Gastrocnemius medialis (tissue), 4 donors: ENCODE data around the gene DPYD. TPM values are rescaled to one million over a fixed set of nuclear protein-coding genes. Genes with fewer than 3 reads are reported as not detected.

ENCODE experiments used
- ATAC-seq, 2 donors: fragments of 150-250 bp; one replicate each; pipeline ENCODE4 v1.9.1; 2016
- DNase-seq, 2 donors: peaks; one replicate each; pipeline ENCODE4 v3.0.0-alpha.2; 2019
- H3K27ac ChIP-seq, 4 donors: fragments of 200-600 bp; sonication (generic); 1 replicate in 1 of 4; 2 replicates in 3 of 4; pipeline ENCODE4 v1.5.1; 2016 to 2018; ENCODE audit warnings: mild to moderate bottlenecking in 2 of 4, moderate library complexity in 1 of 4
- H3K27me3 ChIP-seq, 3 donors: fragments of 200-600 bp; sonication (generic) in 2 of 3; 1 replicate in 1 of 3; 2 replicates in 2 of 3; pipeline versions ENCODE4 v1.5.1 to v1.6.0; 2016 to 2019; ENCODE audit warnings: mild to moderate bottlenecking in 1 of 3, moderate library complexity in 1 of 3
- H3K36me3 ChIP-seq, 2 donors: fragments of 200-600 bp; sonication (generic) in 1 of 2; one replicate each; pipeline ENCODE4 v1.5.1; 2017 to 2018
- H3K4me1 ChIP-seq, 2 donors: fragments of 200-600 bp; sonication (generic) in 1 of 2; one replicate each; pipeline ENCODE4 v1.5.1; 2016 to 2017; ENCODE audit warnings: mild to moderate bottlenecking in 2 of 2
- H3K4me3 ChIP-seq, 4 donors: fragments of 200-600 bp; sonication (generic) in 3 of 4; 1 replicate in 1 of 4; 2 replicates in 3 of 4; pipeline ENCODE4 v1.5.1; 2016 to 2019; ENCODE audit warnings: mild to moderate bottlenecking in 2 of 4
- H3K9me3 ChIP-seq, 3 donors: fragments of 200-600 bp; sonication (generic) in 2 of 3; 1 replicate in 1 of 3; 2 replicates in 2 of 3; pipeline ENCODE4 v1.5.1; 2016 to 2019
- POLR2A ChIP-seq, 2 donors: fragments of 450-650 bp; IDR thresholded peaks; one replicate each; pipeline ENCODE4 v1.6.1; 2017; ENCODE audit warnings: antibody characterized with exemption in 2 of 2, mild to moderate bottlenecking in 2 of 2, moderate library complexity in 2 of 2
- in situ Hi-C, 4 donors: fragments of 200-750 bp; cut with MboI; loops; one replicate each; pipeline versions ENCODE4 v1.15.0 to v1.8.0; 2017; ENCODE audit warnings: low sequenced_read_pairs in 4 of 4
- intact Hi-C: fragments of 100-400 bp; cut with DNase I; formaldehyde crosslinking; loops from one replicate; pipeline ENCODE4 v1.15.1; 2023; ENCODE audit warnings: low total_unique reads
- total RNA-seq, 4 donors: library from RNA; depleted of rRNA; stranded (reverse); fragments of >200 nt; gene quantifications; one replicate each; pipeline versions ENCODE4 v1.1.0 to v1.2.3, GENCODE V29; 2016
- TF ChIP-seq, protein P1 (sequence below), 5 experiments: fragments of 450-650 bp in 3 of 5; fragments of 200-600 bp in 2 of 5; sonication (generic) in 2 of 5; IDR thresholded peaks in 4 of 5; conservative IDR thresholded peaks in 1 of 5; 1 replicate in 4 of 5; 2 replicates in 1 of 5; pipeline ENCODE4 v1.5.1; 2016 to 2019; ENCODE audit warnings: antibody characterized with exemption in 5 of 5, mild to moderate bottlenecking in 3 of 5, moderate library complexity in 3 of 5

Gene DPYD
- total RNA-seq, 4 donors from 2014 or later: 4.6 to 13.9 (median 9.1) TPM

DNA sequence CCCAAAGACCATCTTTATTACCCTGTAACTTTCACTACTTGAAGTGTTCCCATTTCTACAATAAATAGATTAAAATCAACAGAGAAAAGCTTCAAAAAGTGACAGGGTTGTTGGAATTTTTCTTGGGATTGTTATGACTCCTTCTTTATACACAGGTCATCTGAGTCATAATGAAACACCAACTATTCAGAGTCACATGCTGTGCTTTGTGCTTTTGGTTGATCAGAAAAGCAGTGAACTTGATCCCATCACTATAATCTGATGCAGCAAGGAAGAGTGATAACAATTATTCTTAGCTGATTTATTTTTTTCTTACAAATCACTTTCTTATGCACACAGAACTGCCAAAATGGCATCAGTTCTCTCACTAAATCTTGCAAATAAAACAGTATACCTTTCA, 776.3 kb downstream of the DPYD start:
- H3K9me3 ChIP-seq: no peaks in the 10 kb centered on the region
- TF ChIP-seq, protein P1, sequence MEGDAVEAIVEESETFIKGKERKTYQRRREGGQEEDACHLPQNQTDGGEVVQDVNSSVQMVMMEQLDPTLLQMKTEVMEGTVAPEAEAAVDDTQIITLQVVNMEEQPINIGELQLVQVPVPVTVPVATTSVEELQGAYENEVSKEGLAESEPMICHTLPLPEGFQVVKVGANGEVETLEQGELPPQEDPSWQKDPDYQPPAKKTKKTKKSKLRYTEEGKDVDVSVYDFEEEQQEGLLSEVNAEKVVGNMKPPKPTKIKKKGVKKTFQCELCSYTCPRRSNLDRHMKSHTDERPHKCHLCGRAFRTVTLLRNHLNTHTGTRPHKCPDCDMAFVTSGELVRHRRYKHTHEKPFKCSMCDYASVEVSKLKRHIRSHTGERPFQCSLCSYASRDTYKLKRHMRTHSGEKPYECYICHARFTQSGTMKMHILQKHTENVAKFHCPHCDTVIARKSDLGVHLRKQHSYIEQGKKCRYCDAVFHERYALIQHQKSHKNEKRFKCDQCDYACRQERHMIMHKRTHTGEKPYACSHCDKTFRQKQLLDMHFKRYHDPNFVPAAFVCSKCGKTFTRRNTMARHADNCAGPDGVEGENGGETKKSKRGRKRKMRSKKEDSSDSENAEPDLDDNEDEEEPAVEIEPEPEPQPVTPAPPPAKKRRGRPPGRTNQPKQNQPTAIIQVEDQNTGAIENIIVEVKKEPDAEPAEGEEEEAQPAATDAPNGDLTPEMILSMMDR (IDR thresholded peaks at IDR 0.05 in 4 of 5, conservative IDR thresholded peaks at IDR 0.05 in 1 of 5): no peak
- no peak for TF ChIP-seq POLR2A (IDR thresholded peaks at IDR 0.05)
- ATAC-seq (no peak), DNase-seq (no peak)
- no peaks in the 10 kb centered on the region for H3K36me3 ChIP-seq
- no peak overlapping the region for H3K27ac ChIP-seq
- intact Hi-C loops: no loop called here
- H3K4me1 ChIP-seq: no peaks in the 10 kb centered on the region
- H3K4me3 ChIP-seq: no peak overlapping the region
- in situ Hi-C loops: loop anchor here in 1 of 4 donors (25.0 kb wide), 1 partner anchor 918 kb away; no protein-coding TSS in a partner anchor
- no peaks in the 10 kb centered on the region for H3K27me3 ChIP-seq

DNA sequence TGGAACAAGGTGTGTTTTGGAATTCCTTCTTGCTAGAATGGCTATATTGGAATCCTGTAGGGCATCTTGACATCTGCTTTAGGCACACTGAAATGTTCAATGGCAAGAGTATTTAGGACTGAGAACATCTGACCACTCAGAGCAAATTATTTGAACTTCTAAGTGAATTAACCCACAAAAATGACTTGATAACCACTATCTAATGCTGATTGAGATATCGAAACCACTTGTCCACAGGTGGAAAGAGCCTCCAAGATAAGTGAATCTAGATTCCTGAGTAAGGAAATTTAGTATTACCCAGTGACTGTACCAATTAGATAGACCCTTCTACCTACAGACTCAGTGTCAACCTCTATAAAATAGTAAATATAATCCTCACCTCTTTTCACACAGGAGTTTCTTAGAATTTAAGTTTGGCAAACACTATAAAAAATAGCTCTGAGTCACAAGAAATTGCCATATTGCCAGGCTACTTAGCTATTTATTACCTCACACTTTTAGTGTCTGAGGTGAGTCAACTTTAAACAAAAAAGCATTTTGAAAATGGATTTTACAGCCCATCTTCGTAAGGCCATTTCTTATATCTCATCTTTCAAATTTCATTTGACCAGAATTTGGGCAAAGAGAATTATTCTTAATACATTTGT, 777.5 kb downstream of the DPYD start:
- ATAC-seq: no peak
- no peaks in the 10 kb centered on the region for H3K9me3 ChIP-seq
- intact Hi-C loops: no loop called here

DNA sequence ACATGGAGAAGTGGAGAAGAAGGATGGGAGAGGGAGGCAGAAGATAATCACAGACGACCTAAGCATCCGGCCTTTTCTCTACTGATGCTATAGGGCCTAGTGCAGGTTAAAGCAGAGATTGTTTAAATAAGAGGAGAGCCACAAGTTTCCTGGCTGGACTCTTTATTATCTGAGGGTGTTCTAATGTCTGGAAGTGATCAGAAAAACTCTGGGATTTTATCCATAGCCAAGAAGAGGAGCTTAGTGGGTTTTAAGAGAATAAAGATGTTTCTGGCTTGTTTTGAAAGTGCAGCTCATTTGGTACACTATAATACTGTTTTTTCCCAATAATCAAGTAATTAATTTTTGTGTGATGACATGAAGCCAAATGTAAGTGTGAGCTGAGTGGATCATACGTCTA, 780.2 kb downstream of the DPYD start:
- H3K36me3 ChIP-seq: no peaks in the 10 kb centered on the region
- H3K27ac ChIP-seq: no peak overlapping the region
- H3K4me3 ChIP-seq: no peak overlapping the region
- DNase-seq (no peak), ATAC-seq (no peak)
- in situ Hi-C loops (loop anchor here in 1 of 4 donors (25.0 kb wide), 1 partner anchor 922 kb away; no protein-coding TSS in a partner anchor), intact Hi-C loops (no loop called here)
- TF ChIP-seq, protein P1 (IDR thresholded peaks at IDR 0.05 in 4 of 5, conservative IDR thresholded peaks at IDR 0.05 in 1 of 5): no peak
- TF ChIP-seq POLR2A (IDR thresholded peaks at IDR 0.05): no peak
- H3K9me3 ChIP-seq: no peaks in the 10 kb centered on the region
- H3K4me1 ChIP-seq: peaks cover 0 to 8% of the 10 kb centered on the region in 2 donors
- H3K27me3 ChIP-seq: no peaks in the 10 kb centered on the region

More for the DNA sequence above, 777.5 kb downstream of the DPYD start:
- Histone ChIP-seq H3K4me1 (peaks cover 0 to 7% of the 10 kb centered on the region in 2 donors), H3K27ac (no peak overlapping the region), H3K27me3 (no peaks in the 10 kb centered on the region), H3K4me3 (no peak overlapping the region), H3K36me3 (no peaks in the 10 kb centered on the region)
- DNase-seq: no peak
- in situ Hi-C loops: loop anchor here in 1 of 4 donors (25.0 kb wide), 1 partner anchor 919 kb away; no protein-coding TSS in a partner anchor
- TF ChIP-seq, protein P1 (IDR thresholded peaks at IDR 0.05 in 4 of 5, conservative IDR thresholded peaks at IDR 0.05 in 1 of 5): no peak
- no peak for TF ChIP-seq POLR2A (IDR thresholded peaks at IDR 0.05)

DNA sequence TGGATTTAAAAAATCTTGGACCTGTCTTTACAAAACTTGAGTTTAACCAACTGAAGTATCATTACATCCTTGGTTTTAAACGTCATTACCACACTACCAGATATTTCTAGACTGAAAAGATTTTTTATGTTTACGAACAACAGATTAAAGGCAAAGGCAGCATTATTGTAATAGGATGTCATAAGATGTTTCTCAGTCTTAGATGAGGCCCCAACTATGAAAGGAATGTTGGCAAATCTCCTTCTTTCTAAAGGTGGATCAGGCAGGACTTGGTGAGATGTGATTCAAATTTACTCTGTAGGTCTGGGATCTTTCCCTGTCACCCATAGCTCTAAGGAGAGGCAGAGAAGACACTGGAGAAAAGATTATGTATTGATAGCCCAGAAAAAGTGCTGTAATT, 781.3 kb downstream of the DPYD start:
- ATAC-seq (no peak), DNase-seq (no peak)
- Histone ChIP-seq H3K4me1 (peaks cover 0 to 8% of the 10 kb centered on the region in 2 donors), H3K36me3 (no peaks in the 10 kb centered on the region), H3K27ac (no peak overlapping the region), H3K4me3 (no peak overlapping the region), H3K9me3 (no peaks in the 10 kb centered on the region), H3K27me3 (no peaks in the 10 kb centered on the region)
- TF ChIP-seq, protein P1 (IDR thresholded peaks at IDR 0.05 in 4 of 5, conservative IDR thresholded peaks at IDR 0.05 in 1 of 5): no peak
- no peak for TF ChIP-seq POLR2A (IDR thresholded peaks at IDR 0.05)
- intact Hi-C loops: loop anchor here (2.0 to 5.0 kb wide), 2 partner anchors 683 to 915 kb away; no protein-coding TSS in a partner anchor
- in situ Hi-C loops: loop anchor here in 1 of 4 donors (25.0 kb wide), 1 partner anchor 923 kb away; no protein-coding TSS in a partner anchor
